ENCODE results near the gene USP49.
A peak's percentile ranks its signal among the peaks of the same experiment; 100 is the strongest.
"Not testable (repeated sequence)": the region's sequence is repeated elsewhere in the genome, so short reads cannot be mapped to it uniquely, and the experiment has no call there.

The USP49 gene

GRCh38 chr6:41778895-41779294 is 116.3 kb downstream of the USP49 start:
- no peak for DNase-seq

- no peak for DNase-seq
Observed at GRCh38 chr6:41777551-41778285, 117.5 kb downstream of the USP49 start.

GRCh38 chr6:41775293-41775882 is 119.8 kb downstream of the USP49 start:
- DNase-seq = no peak

GRCh38 chr6:41774841-41775240 is 120.3 kb downstream of the USP49 start:
- DNase-seq = no peak

GRCh38 chr6:41771058-41771983 is 123.9 kb downstream of the USP49 start:
- DNase-seq = no peak

- DNase-seq = no peak
Observed at GRCh38 chr6:41770381-41771057, 124.7 kb downstream of the USP49 start.

- DNase-seq = no peak
Observed at GRCh38 chr6:41769376-41769775, 125.8 kb downstream of the USP49 start.

- no peak for DNase-seq
Observed at GRCh38 chr6:41768545-41769308, 126.4 kb downstream of the USP49 start.

- DNase-seq = no peak
Observed at GRCh38 chr6:41767112-41767833, 127.9 kb downstream of the USP49 start.

- DNase-seq = not testable (repeated sequence)
Observed at GRCh38 chr6:41766043-41766664, 129.0 kb downstream of the USP49 start.

- peak; percentile 6 for DNase-seq
Observed at GRCh38 chr6:41763470-41763869, 131.7 kb downstream of the USP49 start.

- DNase-seq = no peak
Observed at GRCh38 chr6:41759905-41760579, 135.1 kb downstream of the USP49 start.

GRCh38 chr6:41759106-41759904 is 135.9 kb downstream of the USP49 start:
- DNase-seq = no peak

GRCh38 chr6:41758641-41759035 is 136.5 kb downstream of the USP49 start:
- no peak for DNase-seq

GRCh38 chr6:41757931-41758640 is 137.1 kb downstream of the USP49 start:
- no peak for DNase-seq

GRCh38 chr6:41757271-41757670 is 137.9 kb downstream of the USP49 start:
- no peak for DNase-seq

GRCh38 chr6:41756354-41756753 is 138.8 kb downstream of the USP49 start:
- DNase-seq = no peak

GRCh38 chr6:41755895-41756294 is 139.3 kb downstream of the USP49 start:
- no peak for DNase-seq

GRCh38 chr6:41750374-41750773 is 144.8 kb downstream of the USP49 start:
- DNase-seq = no peak

Data from COR-L47 (cell line).